ENCODE results near the gene PKP1. TPM values are rescaled to one million over a fixed set of nuclear protein-coding genes. Genes with fewer than 3 reads are reported as not detected.

PKP1 gene
- total RNA-seq, 1 donor from 2014 or later: not detected

DNA sequence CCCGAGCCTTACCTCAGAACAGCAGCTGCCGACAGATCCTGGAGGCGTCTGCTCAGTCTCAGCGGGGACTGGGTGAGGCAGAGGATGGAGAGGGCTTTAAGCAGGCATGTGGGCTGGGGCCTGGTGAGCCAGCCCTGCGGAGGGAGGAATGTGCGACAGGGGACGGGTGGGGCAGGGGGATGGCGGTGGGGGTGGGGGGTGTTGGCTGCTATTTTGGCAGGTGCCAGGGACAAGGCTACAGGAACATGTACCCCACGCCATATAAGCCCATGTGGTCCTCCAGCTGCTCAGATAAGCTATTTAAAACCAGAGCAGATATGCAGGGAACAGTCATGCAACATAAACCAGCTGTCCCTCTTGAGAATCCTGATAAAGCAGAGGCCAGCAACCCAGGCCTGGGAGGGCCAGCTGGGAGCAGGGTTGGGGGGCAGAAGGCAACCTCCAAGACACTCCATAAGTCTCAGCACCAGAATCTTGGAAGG, 94.3 kb downstream of the PKP1 start, which contains the start of gene TNNT2:
Gene TNNT2 (minus strand): TSS at position 70 of the 482 bp plus-strand sequence. CDS start 4,426 bp downstream, outside the sequence.
- Mint-ChIP-seq H3K36me3 (ENCODE audit: low read depth) (no peaks in the 10 kb centered on the region), H3K27ac (ENCODE audit: unreplicated experiment) (no peak within 1 kb of the TSS), H3K27me3 (ENCODE audit: low read depth) (peaks cover 7% of the 10 kb centered on the region), H3K9me3 (no peaks in the 10 kb centered on the region), H3K4me3 (no peak within 1 kb of the TSS), H3K4me1 (no peaks in the 10 kb centered on the region)
- DNase-seq (ENCODE audit: low read depth, low spot score): no peak
- no peak for TF ChIP-seq CTCF (conservative IDR thresholded peaks at IDR 0.05)

- no peaks in the 10 kb centered on the region for H3K36me3 Mint-ChIP-seq (ENCODE audit: low read depth)
- H3K27ac Mint-ChIP-seq (ENCODE audit: unreplicated experiment): no peak overlapping the region
- no peaks in the 10 kb centered on the region for H3K9me3 Mint-ChIP-seq
- no peaks in the 10 kb centered on the region for H3K4me1 Mint-ChIP-seq
- peaks cover 3% of the 10 kb centered on the region for H3K27me3 Mint-ChIP-seq (ENCODE audit: low read depth)
- no peak for TF ChIP-seq CTCF (conservative IDR thresholded peaks at IDR 0.05)
- H3K4me3 Mint-ChIP-seq: no peak overlapping the region
- DNase-seq (ENCODE audit: low read depth, low spot score): no peak
Observed at GRCh38 chr1:201378804-201379203, 95.5 kb downstream of the PKP1 start.

GRCh38 chr1:201379733-201380242, 96.5 kb downstream of the PKP1 start:
- Mint-ChIP-seq H3K36me3 (ENCODE audit: low read depth) (no peaks in the 10 kb centered on the region), H3K27ac (ENCODE audit: unreplicated experiment) (no peak overlapping the region), H3K4me3 (no peak overlapping the region), H3K4me1 (no peaks in the 10 kb centered on the region), H3K27me3 (ENCODE audit: low read depth) (peaks cover under 1% of the 10 kb centered on the region), H3K9me3 (no peaks in the 10 kb centered on the region)
- no peak for TF ChIP-seq CTCF (conservative IDR thresholded peaks at IDR 0.05)
- DNase-seq (ENCODE audit: low read depth, low spot score): no peak

- no peak for TF ChIP-seq CTCF (conservative IDR thresholded peaks at IDR 0.05)
- Mint-ChIP-seq H3K9me3 (no peaks in the 10 kb centered on the region), H3K4me1 (no peaks in the 10 kb centered on the region), H3K27ac (ENCODE audit: unreplicated experiment) (peak overlapping the region; percentile 91), H3K36me3 (ENCODE audit: low read depth) (no peaks in the 10 kb centered on the region), H3K4me3 (no peak overlapping the region), H3K27me3 (ENCODE audit: low read depth) (no peaks in the 10 kb centered on the region)
- DNase-seq (ENCODE audit: low read depth, low spot score): no peak
Observed at GRCh38 chr1:201381130-201381529, 97.8 kb downstream of the PKP1 start.

Other genes with a start within 250 kb of the PKP1 start
- gene CACNA1S, start 171.1 kb upstream of the PKP1 start, total RNA-seq: 0.07 TPM in 2 replicates
- not detected in 2 replicates for gene ASCL5, start 156.3 kb upstream of the PKP1 start, total RNA-seq
- gene TMEM9, start 129.0 kb upstream of the PKP1 start, total RNA-seq: 78.1 and 89.4 TPM in 2 replicates
- gene IGFN1, start 92.7 kb upstream of the PKP1 start, total RNA-seq: not detected in 2 replicates
- not detected in 2 replicates for gene TNNT2, start 94.2 kb downstream of the PKP1 start, total RNA-seq
- not detected in 2 replicates for gene LAD1, start 115.8 kb downstream of the PKP1 start, total RNA-seq
- gene TNNI1, start 138.2 kb downstream of the PKP1 start, total RNA-seq: 0.30 and 0.93 TPM in 2 replicates
- 10.7 and 12.6 TPM in 2 replicates for gene PHLDA3, start 185.7 kb downstream of the PKP1 start, total RNA-seq
- gene CSRP1, start 223.6 kb downstream of the PKP1 start, total RNA-seq: 0.41 and 1.5 TPM in 2 replicates

Data from neural crest cell (in vitro differentiated cells).